Hepatocyte (in vitro differentiated cells): ENCODE results near the gene CERS5.

Experiments used
- EZH2 ChIP-seq: fragments of 200-600 bp; sonication (generic); IDR thresholded peaks from 2 replicates; pipeline ENCODE4 v1.6.1; 2016; ENCODE audit warnings: antibody characterized with exemption, mild to moderate bottlenecking, borderline replicate concordance
- TF ChIP-seq, protein P1 (sequence below): fragments of 200-600 bp; sonication (generic); IDR thresholded peaks from 2 replicates; pipeline ENCODE4 v1.5.1; 2016; ENCODE audit warnings: antibody characterized with exemption, mild to moderate bottlenecking; ENCODE audit not compliant: poor library complexity

DNA sequence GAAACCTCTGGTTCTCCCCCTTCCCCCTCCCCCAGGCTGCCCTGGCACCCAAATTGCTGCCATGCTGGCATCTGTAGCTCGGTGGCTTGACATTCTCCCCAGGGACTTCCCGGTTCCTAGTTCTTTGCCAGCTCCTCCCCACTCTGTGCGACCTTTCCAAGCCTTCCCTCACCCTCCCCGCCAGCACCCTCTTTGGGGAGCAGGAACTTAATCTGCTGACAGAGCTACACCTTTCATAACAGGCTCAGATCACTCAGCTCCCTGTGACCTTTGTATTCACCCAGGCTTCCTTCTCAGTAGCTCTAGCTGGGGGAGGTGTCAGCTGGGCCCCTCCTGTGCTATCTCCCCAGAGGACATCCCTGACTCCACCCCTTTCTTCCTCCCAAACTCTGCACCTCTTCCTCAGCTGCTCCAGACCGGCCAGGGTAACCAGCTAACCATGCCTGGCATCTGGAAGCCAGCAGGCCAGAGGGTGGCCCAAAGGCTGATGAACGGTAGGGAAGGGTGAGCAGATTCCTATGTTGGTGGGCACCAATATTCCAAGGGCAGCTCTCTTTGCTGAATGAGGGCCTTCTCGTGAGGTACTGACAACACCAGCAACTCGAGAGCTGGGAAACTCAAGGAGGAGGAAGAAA is 56.9 kb downstream of the CERS5 start:
- no peak for TF ChIP-seq EZH2
- TF ChIP-seq, protein P1, sequence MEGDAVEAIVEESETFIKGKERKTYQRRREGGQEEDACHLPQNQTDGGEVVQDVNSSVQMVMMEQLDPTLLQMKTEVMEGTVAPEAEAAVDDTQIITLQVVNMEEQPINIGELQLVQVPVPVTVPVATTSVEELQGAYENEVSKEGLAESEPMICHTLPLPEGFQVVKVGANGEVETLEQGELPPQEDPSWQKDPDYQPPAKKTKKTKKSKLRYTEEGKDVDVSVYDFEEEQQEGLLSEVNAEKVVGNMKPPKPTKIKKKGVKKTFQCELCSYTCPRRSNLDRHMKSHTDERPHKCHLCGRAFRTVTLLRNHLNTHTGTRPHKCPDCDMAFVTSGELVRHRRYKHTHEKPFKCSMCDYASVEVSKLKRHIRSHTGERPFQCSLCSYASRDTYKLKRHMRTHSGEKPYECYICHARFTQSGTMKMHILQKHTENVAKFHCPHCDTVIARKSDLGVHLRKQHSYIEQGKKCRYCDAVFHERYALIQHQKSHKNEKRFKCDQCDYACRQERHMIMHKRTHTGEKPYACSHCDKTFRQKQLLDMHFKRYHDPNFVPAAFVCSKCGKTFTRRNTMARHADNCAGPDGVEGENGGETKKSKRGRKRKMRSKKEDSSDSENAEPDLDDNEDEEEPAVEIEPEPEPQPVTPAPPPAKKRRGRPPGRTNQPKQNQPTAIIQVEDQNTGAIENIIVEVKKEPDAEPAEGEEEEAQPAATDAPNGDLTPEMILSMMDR: no peak
